PC-3 (cell line): ENCODE measurements around the gene MYH14. TPM values are rescaled to one million over a fixed set of nuclear protein-coding genes. Genes with fewer than 3 reads are reported as not detected.

Experiments used
- ATAC-seq: fragments of 200-7000 bp; cut with Tn5 transposase; 2 replicates; pipeline ENCODE4 v1.9.1; 2020; ENCODE audit warnings: mild to moderate bottlenecking, moderate library complexity
- BruUV-seq: library from RNA; stranded (reverse); fragments of 400-500 nt; replicated peaks from 2 replicates; lab custom pipeline; 2021; lab: Mats Ljungman, UMichigan
- CTCF ChIA-PET: fragments of 300-600 bp; sonication (Branson Sonifier 250); formaldehyde crosslinking; loops from one replicate; lab custom pipeline; 2022; ENCODE audit warnings: antibody characterized with exemption; lab: Charles Lee
- POLR2A ChIA-PET: fragments of 300-600 bp; sonication (Branson Sonifier 250); formaldehyde crosslinking; loops from one replicate; lab custom pipeline; 2022; ENCODE audit warnings: antibody characterized with exemption; ENCODE audit not compliant: unreplicated experiment; lab: Charles Lee
- DNase-seq: peaks from one replicate; pipeline ENCODE4 v3.0.0-alpha.2; 2015
- H2AFZ ChIP-seq: fragments of 300-600 bp; sonication (generic); 2 replicates; pipeline ENCODE4 v1.6.0; 2016; ENCODE audit warnings: antibody characterized with exemption, low read length
- H3F3A ChIP-seq: fragments of 300-600 bp; sonication (generic); one replicate; pipeline ENCODE4 v1.6.0; 2017; ENCODE audit warnings: antibody characterized with exemption, low read length, control low read depth, mild to moderate bottlenecking; ENCODE audit not compliant: unreplicated experiment
- H3K27ac ChIP-seq: fragments of 300-600 bp; sonication (generic); 2 replicates; pipeline ENCODE4 v1.5.1; 2016; ENCODE audit warnings: mild to moderate bottlenecking, low read length
- H3K27me3 ChIP-seq: fragments of 300-600 bp; sonication (generic); 2 replicates; pipeline ENCODE4 v1.6.1; 2016; ENCODE audit warnings: low read length, mixed read lengths
- H3K36me3 ChIP-seq: fragments of 300-600 bp; sonication (generic); 2 replicates; pipeline ENCODE4 v1.6.1; 2016; ENCODE audit warnings: low read depth, mixed run types, low read length, mixed read lengths
- H3K4me1 ChIP-seq: fragments of 300-600 bp; sonication (generic); 2 replicates; pipeline ENCODE4 v1.5.1; 2016; ENCODE audit warnings: low read length; ENCODE audit not compliant: insufficient read depth
- H3K4me2 ChIP-seq: fragments of 300-600 bp; sonication (generic); 2 replicates; pipeline ENCODE4 v1.6.0; 2016; ENCODE audit warnings: low read length
- H3K4me3 ChIP-seq: fragments of 300-600 bp; sonication (generic); 2 replicates; pipeline ENCODE4 v1.5.1; 2016; ENCODE audit warnings: mild to moderate bottlenecking, low read length, mixed read lengths
- H3K79me2 ChIP-seq: fragments of 300-600 bp; sonication (generic); 2 replicates; pipeline ENCODE4 v1.6.1; 2017; ENCODE audit warnings: low read length, mixed read lengths
- H3K9ac ChIP-seq: fragments of 300-600 bp; sonication (generic); 2 replicates; pipeline ENCODE4 v1.6.0; 2016; ENCODE audit warnings: mild to moderate bottlenecking, low read length
- H3K9me2 ChIP-seq: fragments of 300-600 bp; sonication (generic); replicated peaks from 2 replicates; pipeline ENCODE4 v1.6.1; 2016; ENCODE audit warnings: mixed run types, low read length, mixed read lengths
- H3K9me3 ChIP-seq: fragments of 300-600 bp; sonication (generic); 2 replicates; pipeline ENCODE4 v1.6.1; 2016; ENCODE audit warnings: low read length, mixed read lengths
- H4K20me1 ChIP-seq: fragments of 300-600 bp; sonication (generic); 2 replicates; pipeline ENCODE4 v1.6.1; 2016; ENCODE audit warnings: low read length, mixed read lengths
- CTCF ChIP-seq: fragments of 300-600 bp; sonication (generic); conservative IDR thresholded peaks from 2 replicates; pipeline ENCODE4 v1.5.1; 2017; ENCODE audit warnings: antibody characterized with exemption, low read depth, mild to moderate bottlenecking, low read length
- EZH2 ChIP-seq: fragments of 300-600 bp; sonication (generic); IDR thresholded peaks from one replicate; pipeline ENCODE4 v1.6.1; 2017; ENCODE audit warnings: antibody characterized with exemption, mild to moderate bottlenecking, low read length; ENCODE audit not compliant: unreplicated experiment
- EZH2phosphoT487 ChIP-seq: fragments of 300-600 bp; sonication (generic); IDR thresholded peaks from 2 replicates; pipeline ENCODE4 v1.6.1; 2018; ENCODE audit warnings: mild to moderate bottlenecking, antibody characterized with exemption, low read length, borderline replicate concordance
- intact Hi-C: fragments of 100-400 bp; cut with micrococcal nuclease; formaldehyde crosslinking; loops from 2 replicates; pipeline ENCODE4 v1.9.0; 2023
- total RNA-seq: library from RNA; depleted of rRNA; stranded (reverse); fragments of >200 nt; gene quantifications from 2 replicates; pipeline ENCODE4 v1.2.3, GENCODE V29; 2014

The MYH14 gene
- total RNA-seq, 1 experiment from 2014 or later, result 20.2 TPM

GRCh38 chr19:50196322-50196932, 7.0 kb upstream of the MYH14 start:
- H3K4me1 ChIP-seq, result no peaks in the 10 kb centered on the region
- no peaks in the 10 kb centered on the region for H3K79me2 ChIP-seq
- H3K4me3 ChIP-seq, result no peak overlapping the region
- no TSS peak for BruUV-seq
- H3K9me3 ChIP-seq, result no peaks in the 10 kb centered on the region
- no peaks in the 10 kb centered on the region for H3K36me3 ChIP-seq
- no peak overlapping the region for H3K27ac ChIP-seq
- no peak overlapping the region for H2AFZ ChIP-seq
- DNase-seq (no peak), ATAC-seq (no peak)
- H3K4me2 ChIP-seq, result no peak overlapping the region
- H3K9ac ChIP-seq, result no peak overlapping the region
- no peaks in the 10 kb centered on the region for H3K9me2 ChIP-seq
- H3K27me3 ChIP-seq, result no peaks in the 10 kb centered on the region; the same call in 1 of the 2 replicates
- CTCF ChIA-PET, result no interaction called here
- H4K20me1 ChIP-seq, result no peaks in the 10 kb centered on the region
- TF ChIP-seq EZH2phosphoT487 (no peak), EZH2 (no peak), CTCF (no peak)
- intact Hi-C loops, result no loop called here
- no peaks in the 10 kb centered on the region for H3F3A ChIP-seq
- POLR2A ChIA-PET, result no interaction called here

GRCh38 chr19:50197348-50197747, 6.1 kb upstream of the MYH14 start:
- H3K4me2 ChIP-seq, result no peak overlapping the region
- H3K27ac ChIP-seq, result no peak overlapping the region
- no peak for TF ChIP-seq EZH2
- no peak for TF ChIP-seq CTCF
- no peak for TF ChIP-seq EZH2phosphoT487
- no peak for DNase-seq
- ChIA-PET POLR2A (no interaction called here), CTCF (no interaction called here)
- no peaks in the 10 kb centered on the region for H3K79me2 ChIP-seq
- H3K9ac ChIP-seq, result no peak overlapping the region
- intact Hi-C loops, result no loop called here
- H3K27me3 ChIP-seq, result no peaks in the 10 kb centered on the region; the same call in 1 of the 2 replicates
- no peaks in the 10 kb centered on the region for H3K36me3 ChIP-seq
- no peaks in the 10 kb centered on the region for H3K9me2 ChIP-seq
- no peak overlapping the region for H2AFZ ChIP-seq
- no peak for ATAC-seq
- no peaks in the 10 kb centered on the region for H3K9me3 ChIP-seq
- no TSS peak for BruUV-seq
- no peak overlapping the region for H3K4me3 ChIP-seq
- no peaks in the 10 kb centered on the region for H3F3A ChIP-seq
- no peaks in the 10 kb centered on the region for H4K20me1 ChIP-seq
- no peaks in the 10 kb centered on the region for H3K4me1 ChIP-seq
